ENCODE measurements around the gene NSF.

The NSF gene

GRCh38 chr17:46739982-46740381, 149.5 kb downstream of the NSF start (continued):
- no peak for TF ChIP-seq ZNF645 (tag by site-specific recombination; IDR thresholded peaks at IDR 0.05)
- no peak for TF ChIP-seq ZNF37A (tag by site-specific recombination; IDR thresholded peaks at IDR 0.05)
- no peak for TF ChIP-seq ZNF138 (tag by site-specific recombination; IDR thresholded peaks at IDR 0.05; ENCODE audit: borderline replicate concordance)
- TF ChIP-seq YY1 (tag by site-specific recombination; IDR thresholded peaks at IDR 0.05), result no peak
- TF ChIP-seq ZNF391 (tag by site-specific recombination; IDR thresholded peaks at IDR 0.05; ENCODE audit: borderline replicate concordance, low read depth), result no peak
- TF ChIP-seq ZNF394 (tag by site-specific recombination; IDR thresholded peaks at IDR 0.05; ENCODE audit: borderline replicate concordance), result no peak
- TF ChIP-seq ZNF324 (tag by site-specific recombination; IDR thresholded peaks at IDR 0.05), result no peak
- TF ChIP-seq ZNF398 (tag by site-specific recombination; IDR thresholded peaks at IDR 0.05), result no peak
- TF ChIP-seq ZFP69B (tag by site-specific recombination; IDR thresholded peaks at IDR 0.05), result no peak
- TF ChIP-seq ZNF776 (tag by site-specific recombination; IDR thresholded peaks at IDR 0.05; ENCODE audit: borderline replicate concordance), result no peak
- TF ChIP-seq ZNF174 (tag by site-specific recombination; IDR thresholded peaks at IDR 0.05), result no peak
- no peak for TF ChIP-seq ZSCAN4 (tag by site-specific recombination; IDR thresholded peaks at IDR 0.05)
- TF ChIP-seq ZNF214 (tag by site-specific recombination; IDR thresholded peaks at IDR 0.05; ENCODE audit: borderline replicate concordance), result no peak

- CTCF ChIA-PET, result interaction anchor here (1.3 kb wide), 1 partner anchor 94 kb away, joined by 3 read pairs; no protein-coding TSS in a partner anchor
- POLR2A ChIA-PET, result no interaction called here
- H3K36me3 ChIP-seq (ENCODE audit: control insufficient read depth in 2 of 2, insufficient read depth in 1 of 2, low read length in 2 of 2), result no peaks in the 10 kb centered on the region
Observed at GRCh38 chr17:46741122-46741730, 150.8 kb downstream of the NSF start.

More at GRCh38 chr17:46741122-46741730, 150.8 kb downstream of the NSF start:
- no peak overlapping the region for H3K27ac ChIP-seq (ENCODE audit: extremely low read depth, low read depth, low read length)
- peaks cover 5% of the 10 kb centered on the region for H3K4me1 ChIP-seq (ENCODE audit: control insufficient read depth, insufficient read depth, low read length)
- TF ChIP-seq PRDM10 (tag by site-specific recombination; IDR thresholded peaks at IDR 0.05), result peak; percentile 88
- no peak for TF ChIP-seq KLF17 (tag by site-specific recombination; IDR thresholded peaks at IDR 0.05)
- H3K4me3 ChIP-seq (ENCODE audit: low read depth, low read length), result no peak overlapping the region
- H3K9me3 ChIP-seq (ENCODE audit: control insufficient read depth, insufficient read depth, low read depth, low read length), result no peaks in the 10 kb centered on the region
